D341Med (cell line): ENCODE data around the gene ARPC3.
A peak's percentile ranks its signal among the peaks of the same experiment; 100 is the strongest.
"Not testable (repeated sequence)": the region's sequence is repeated elsewhere in the genome, so short reads cannot be mapped to it uniquely, and the experiment has no call there.

Experiments used
- DNase-seq: peaks from one replicate; pipeline ENCODE4 v3.0.0; 2012; ENCODE audit warnings: low spot score

ARPC3 gene

GRCh38 chr12:110449799-110450497 is at the start of gene ARPC3:
ARPC3 (minus strand) TSS chr12:110450337; CDS start chr12:110450260, 77 bp downstream.
- DNase-seq = peak; percentile 95

GRCh38 chr12:110498984-110499706 is 49.0 kb upstream of the ARPC3 start:
- no peak for DNase-seq

- DNase-seq = no peak
Measured at GRCh38 chr12:110475426-110475825, 25.3 kb upstream of the ARPC3 start.

DNA sequence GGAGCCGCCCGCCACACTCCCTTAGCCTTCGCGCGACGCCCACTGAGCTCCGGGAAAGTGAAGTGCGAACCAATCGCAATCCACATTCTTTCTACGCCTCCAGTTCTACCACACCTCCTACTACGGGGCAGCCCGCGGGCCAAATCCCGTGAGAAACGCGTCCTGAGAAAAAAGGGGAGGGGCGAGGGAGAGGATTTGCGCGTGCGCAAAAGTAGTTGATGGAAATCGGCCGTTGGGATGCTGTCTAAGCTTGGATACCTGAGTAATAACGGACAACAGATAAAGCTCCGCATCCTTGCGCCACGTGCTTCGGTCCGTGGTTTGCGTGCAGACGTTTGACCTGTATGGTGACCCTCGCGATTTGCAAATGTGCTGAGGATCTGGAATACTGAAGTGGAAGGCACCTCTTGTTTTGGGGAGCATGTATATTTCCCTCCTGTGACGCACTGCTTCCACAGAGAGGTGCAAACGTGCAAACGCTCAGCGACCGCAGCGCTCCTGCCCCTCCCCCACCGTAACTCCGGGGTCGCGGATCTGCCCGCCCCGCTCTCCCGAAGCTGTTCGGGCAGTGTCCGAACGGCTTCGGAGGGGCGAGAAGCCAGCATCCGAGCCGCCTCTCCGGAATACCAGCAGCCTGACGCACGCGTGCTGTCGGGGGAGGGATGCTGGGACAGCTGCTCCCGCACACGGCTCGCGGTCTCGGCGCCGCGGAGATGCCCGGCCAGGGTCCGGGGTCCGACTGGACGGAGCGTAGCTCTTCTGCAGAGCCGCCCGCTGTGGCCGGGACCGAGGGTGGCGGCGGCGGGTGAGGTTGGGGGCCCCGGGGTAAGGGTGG is 18.3 kb upstream of the ARPC3 start, which contains the start of the genes FAM216A and GPN3:
Gene FAM216A, plus strand, starts transcription at position 632 of the 835 bp plus-strand sequence. Its CDS starts 31 bp downstream, at position 663.
Gene GPN3, minus strand, starts transcription at position 44 of the 835 bp plus-strand sequence. CDS start 54 bp downstream, outside the sequence.
- DNase-seq = peak; percentile 93

DNA sequence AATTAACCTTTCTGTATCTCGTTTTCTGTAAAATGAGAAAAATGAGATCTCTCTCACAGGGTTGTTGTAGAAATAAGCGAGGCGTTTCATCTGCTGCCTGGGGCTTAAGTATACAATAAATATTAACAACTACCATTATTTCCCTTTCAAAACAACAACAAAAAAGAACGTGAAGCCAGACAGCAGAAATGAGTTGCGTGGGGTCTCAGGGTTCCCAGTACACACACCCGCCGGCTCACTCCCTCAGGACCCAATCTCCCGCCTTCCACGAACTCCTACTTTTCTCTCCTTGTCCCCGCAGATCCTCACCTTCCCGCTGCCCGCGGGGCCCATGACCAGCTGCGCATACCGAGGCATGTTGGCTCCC is 17.7 kb upstream of the ARPC3 start:
- DNase-seq = no peak

- DNase-seq = no peak
Measured at GRCh38 chr12:110466791-110467190, 16.7 kb upstream of the ARPC3 start.

- DNase-seq = not testable (repeated sequence)
Measured at GRCh38 chr12:110465765-110466164, 15.6 kb upstream of the ARPC3 start.

- no peak for DNase-seq
Measured at GRCh38 chr12:110465024-110465423, 14.9 kb upstream of the ARPC3 start.

GRCh38 chr12:110461189-110461588 is 11.1 kb upstream of the ARPC3 start:
- DNase-seq = not testable (repeated sequence)

DNA sequence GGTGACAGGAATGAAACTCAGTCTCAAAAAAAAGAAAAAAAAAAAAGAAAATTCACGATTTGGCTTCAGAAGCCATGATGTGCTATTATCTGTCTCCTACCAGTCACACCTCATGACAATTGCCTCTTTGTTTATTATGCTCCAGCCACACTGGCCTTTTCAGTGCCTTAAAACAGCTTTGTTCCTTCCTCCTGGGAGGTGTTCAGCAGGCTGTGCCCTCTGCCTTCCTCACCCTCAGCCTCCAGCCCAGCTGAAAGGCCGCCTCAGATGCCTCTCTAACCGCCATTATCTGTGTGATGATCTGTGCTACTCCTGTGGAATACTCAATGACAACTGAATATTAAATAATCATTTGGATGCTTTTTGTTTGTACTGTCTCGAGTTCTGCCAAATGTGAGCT is 8.6 kb upstream of the ARPC3 start:
- no peak for DNase-seq

- no peak for DNase-seq
Measured at GRCh38 chr12:110453569-110454296, 3.6 kb upstream of the ARPC3 start.

DNA sequence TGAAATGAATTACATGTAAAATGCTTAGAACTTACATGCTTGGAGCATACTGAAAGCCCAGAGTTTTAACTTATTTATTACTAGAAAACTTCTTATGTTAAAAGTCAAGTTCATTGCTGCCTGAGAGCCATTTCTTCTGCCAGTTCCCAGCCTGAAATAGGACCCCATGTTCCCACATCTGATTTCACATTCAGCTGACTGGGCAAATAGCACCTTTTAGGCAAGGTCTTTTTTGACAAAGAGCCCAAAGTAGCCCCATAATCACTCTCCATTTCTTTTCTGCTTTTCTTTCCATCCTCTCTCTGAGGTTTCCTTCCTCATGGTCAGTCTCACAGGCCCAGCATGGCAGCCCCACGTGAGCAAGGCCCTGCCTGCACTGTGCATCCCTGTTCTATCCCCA is 1.1 kb upstream of the ARPC3 start:
- DNase-seq = no peak

- no peak for DNase-seq
Measured at GRCh38 chr12:110444455-110444854, 5.7 kb downstream of the ARPC3 start.

GRCh38 chr12:110436231-110436630 is 13.9 kb downstream of the ARPC3 start:
- DNase-seq = no peak

GRCh38 chr12:110431957-110432587 is 18.1 kb downstream of the ARPC3 start:
- no peak for DNase-seq

DNA sequence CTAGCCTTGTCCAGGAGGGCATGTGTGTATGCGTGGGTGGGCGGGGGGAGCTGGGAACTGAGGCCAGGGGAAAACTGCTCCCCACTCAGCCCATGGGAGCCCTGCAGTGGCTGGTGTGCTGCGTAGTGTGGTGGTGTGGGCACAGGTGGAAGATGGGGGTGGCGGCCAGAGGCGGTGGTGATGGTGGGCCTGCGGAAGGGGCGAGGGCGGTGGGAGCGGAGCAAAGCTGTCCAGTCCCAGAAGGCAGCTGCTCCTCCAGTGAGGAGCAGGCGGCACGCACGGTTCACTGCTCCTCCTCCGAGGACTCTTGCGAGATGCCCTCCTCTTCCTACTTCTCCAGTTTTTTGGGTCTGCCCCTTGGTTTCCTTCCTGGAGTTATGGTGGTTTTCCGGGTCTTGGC is 20.5 kb downstream of the ARPC3 start:
- not testable (repeated sequence) for DNase-seq

DNA sequence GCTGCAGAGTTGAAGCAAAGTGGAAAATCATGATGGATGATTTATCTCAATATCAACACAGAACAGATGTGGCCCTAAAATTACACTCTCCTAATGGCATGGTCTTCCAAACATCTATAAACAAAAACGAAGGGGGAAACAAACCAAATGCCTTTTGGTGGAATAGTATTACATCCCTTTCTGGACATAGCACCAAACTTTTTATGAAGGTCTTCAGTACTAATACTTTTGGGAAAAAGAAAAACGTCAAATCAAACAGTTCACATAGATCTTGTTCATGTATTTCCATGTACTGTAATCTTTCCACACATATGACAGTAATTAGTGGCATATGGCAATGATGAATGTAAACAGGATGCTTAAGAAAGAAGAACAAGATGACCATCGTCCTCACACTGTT is 23.7 kb downstream of the ARPC3 start:
- no peak for DNase-seq

DNA sequence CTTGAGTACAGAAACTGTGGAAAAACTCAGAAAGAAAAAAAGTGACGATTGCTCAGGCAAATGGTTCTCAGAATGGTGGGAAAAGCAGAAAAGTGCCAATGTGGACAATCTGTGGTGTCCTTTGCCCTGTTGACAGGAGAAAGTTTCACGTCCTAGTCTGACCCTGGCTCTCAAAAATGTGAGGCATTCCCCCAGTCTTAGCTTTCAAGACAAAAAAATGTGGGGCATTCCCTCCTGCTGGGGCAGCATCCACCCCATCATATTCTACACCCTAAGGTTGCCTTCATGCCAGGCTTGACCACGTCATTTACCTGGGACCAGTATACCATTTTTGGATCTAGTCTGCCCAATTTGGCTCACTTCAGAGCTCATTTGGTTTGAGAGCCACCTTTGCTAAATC is 25.9 kb downstream of the ARPC3 start:
- no peak for DNase-seq

GRCh38 chr12:110421701-110422100 is 28.4 kb downstream of the ARPC3 start:
- peak; percentile 28 for DNase-seq

DNA sequence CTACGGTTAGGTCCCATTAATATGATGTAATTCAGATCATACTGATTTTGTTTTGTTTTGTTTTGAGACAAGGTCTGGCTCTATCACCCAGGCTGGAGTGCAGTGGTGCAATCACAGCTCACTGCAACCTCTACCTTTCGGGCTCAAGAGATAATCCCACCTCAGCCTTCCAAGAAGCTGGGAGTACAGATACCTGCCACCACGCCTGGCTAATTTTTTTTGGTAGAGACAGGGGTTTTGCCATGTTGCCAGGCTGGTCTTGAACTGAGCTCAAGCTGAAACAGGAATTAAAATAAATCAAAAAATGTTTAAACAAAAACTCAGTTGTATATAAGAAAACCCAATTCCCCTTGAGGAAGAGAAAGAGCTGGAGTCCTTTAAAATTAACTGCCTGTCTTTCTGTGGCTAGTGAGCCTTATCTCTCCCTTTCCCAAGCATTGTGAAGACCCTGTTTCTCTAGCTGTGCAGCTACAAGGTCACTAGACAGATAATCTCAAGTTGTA is 28.9 kb downstream of the ARPC3 start:
- no peak for DNase-seq

GRCh38 chr12:110420644-110421043 is 29.5 kb downstream of the ARPC3 start:
- DNase-seq = not testable (repeated sequence)
